Adrenal gland (tissue), 12 donors: ENCODE measurements around the gene TIMP3. TPM values are rescaled to one million over a fixed set of nuclear protein-coding genes. Genes with fewer than 3 reads are reported as not detected.

Source experiments
- DNase-seq, 7 donors: peaks; one replicate each; pipeline ENCODE4 v3.0.0-alpha.2; 2019 to 2020
- H3K27ac ChIP-seq, 5 donors: fragments of 200-600 bp; sonication (generic) in 4 of 5; 1 replicate in 3 of 5; 2 replicates in 2 of 5; pipeline versions ENCODE4 v1.5.1 to v1.8.0; 2016 to 2020; ENCODE audit warnings: mild to moderate bottlenecking in 1 of 5
- H3K27me3 ChIP-seq: fragments of 200-600 bp; 2 replicates; pipeline ENCODE4 v1.8.0; 2021
- H3K36me3 ChIP-seq, 2 donors: fragments of 200-600 bp; replicated peaks in 1 of 2; 1 replicate in 1 of 2; 2 replicates in 1 of 2; pipeline versions ENCODE4 v1.5.1 to v1.8.0; 2018 to 2022
- H3K4me1 ChIP-seq, 2 donors: fragments of 200-600 bp; replicated peaks in 1 of 2; 1 replicate in 1 of 2; 2 replicates in 1 of 2; pipeline versions ENCODE4 v1.5.1 to v1.8.0; 2018 to 2021
- H3K4me3 ChIP-seq, 4 donors: fragments of 200-600 bp; sonication (generic) in 3 of 4; one replicate each; pipeline ENCODE4 v1.5.1; 2016 to 2018
- H3K9me3 ChIP-seq, 3 donors: fragments of 200-600 bp; sonication (generic) in 1 of 3; replicated peaks in 1 of 3; 1 replicate in 2 of 3; 2 replicates in 1 of 3; pipeline versions ENCODE4 v1.5.1 to v1.8.0; 2016 to 2021
- POLR2A ChIP-seq, 2 donors: fragments of 450-650 bp; IDR thresholded peaks; one replicate each; pipeline ENCODE4 v1.6.1; 2017; ENCODE audit warnings: antibody characterized with exemption in 2 of 2, mild to moderate bottlenecking in 2 of 2, moderate library complexity in 1 of 2
- WGBS, 4 donors: extraction: QIAGEN DNeasy Blood & Tissue Kit in 2 of 4; methylation state at CpG; one replicate each; pipeline versions ENCODE4 v1.1.5 to v1.1.7; 2013 to 2017; 5-methylcytosine and 5-hydroxymethylcytosine counted together
- intact Hi-C, 2 donors: fragments of 100-400 bp; cut with DNase I; formaldehyde crosslinking; loops; one replicate each; pipeline versions ENCODE4 v1.14.1 to v1.15.0; 2022 to 2023
- polyA plus RNA-seq, 3 donors: library from polyadenylated mRNA; stranded (reverse); fragments of 200-250 nt in 2 of 3; fragments of 350-450 nt in 1 of 3; fragmentation: Illumina TruSeq in 1 of 3; extraction: RNeasy Lipid Tissue Mini Kit (QIAGEN cat#74804) in 1 of 3; gene quantifications; one replicate each; pipeline ENCODE4 v1.2.3, GENCODE V29; 2013 to 2014
- total RNA-seq, 9 donors: library from RNA; depleted of rRNA in 4 of 9; stranded (reverse); fragments of >200 nt in 4 of 9; fragments of 120-200 nt in 1 of 9; fragmentation: NEBNext Ultra II Directional in 1 of 9; extraction: Animal tissue kit (Norgen Biotek cat#: 25700) in 1 of 9; gene quantifications; one replicate each; pipeline versions ENCODE4 v1.1.0 to v1.2.4, GENCODE V29; 2013 to 2023
- TF ChIP-seq, protein P1 (sequence below), 6 experiments: fragments of 450-650 bp in 4 of 6; fragments of 200-600 bp in 2 of 6; sonication (generic) in 1 of 6; IDR thresholded peaks; 1 replicate in 5 of 6; 2 replicates in 1 of 6; pipeline versions ENCODE4 v1.5.1 to v1.8.0; 2016 to 2021; ENCODE audit warnings: antibody characterized with exemption in 6 of 6, mild to moderate bottlenecking in 2 of 6, moderate library complexity in 1 of 6
- donor health status: healthy with polysubstance abuse.
- donor health status: Bipolar disorder and iron deficiency.
- donor health status: DM: yes; HTN: yes; CAD: no.
- donor health status: DM: no; HTN: no; CAD: no.
- donor health status: DM: no; HTN: no; CAD: no.
- donor health status: DM: yes; HTN: yes; CAD: no.

Gene TIMP3
- total and polyA plus RNA-seq, 12 donors = 78.0 to 677 (median 334) TPM

- TF ChIP-seq POLR2A (IDR thresholded peaks at IDR 0.05) = no peak
- TF ChIP-seq, protein P1, sequence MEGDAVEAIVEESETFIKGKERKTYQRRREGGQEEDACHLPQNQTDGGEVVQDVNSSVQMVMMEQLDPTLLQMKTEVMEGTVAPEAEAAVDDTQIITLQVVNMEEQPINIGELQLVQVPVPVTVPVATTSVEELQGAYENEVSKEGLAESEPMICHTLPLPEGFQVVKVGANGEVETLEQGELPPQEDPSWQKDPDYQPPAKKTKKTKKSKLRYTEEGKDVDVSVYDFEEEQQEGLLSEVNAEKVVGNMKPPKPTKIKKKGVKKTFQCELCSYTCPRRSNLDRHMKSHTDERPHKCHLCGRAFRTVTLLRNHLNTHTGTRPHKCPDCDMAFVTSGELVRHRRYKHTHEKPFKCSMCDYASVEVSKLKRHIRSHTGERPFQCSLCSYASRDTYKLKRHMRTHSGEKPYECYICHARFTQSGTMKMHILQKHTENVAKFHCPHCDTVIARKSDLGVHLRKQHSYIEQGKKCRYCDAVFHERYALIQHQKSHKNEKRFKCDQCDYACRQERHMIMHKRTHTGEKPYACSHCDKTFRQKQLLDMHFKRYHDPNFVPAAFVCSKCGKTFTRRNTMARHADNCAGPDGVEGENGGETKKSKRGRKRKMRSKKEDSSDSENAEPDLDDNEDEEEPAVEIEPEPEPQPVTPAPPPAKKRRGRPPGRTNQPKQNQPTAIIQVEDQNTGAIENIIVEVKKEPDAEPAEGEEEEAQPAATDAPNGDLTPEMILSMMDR (IDR thresholded peaks at IDR 0.05) = no peak
- H3K36me3 ChIP-seq = peaks cover 0 to 23% of the 10 kb centered on the region in 2 donors
- H3K4me1 ChIP-seq = peaks cover 21 to 94% of the 10 kb centered on the region in 2 donors
- H3K4me3 ChIP-seq = no peak overlapping the region
- DNase-seq = peak; percentile 59 to 90 (median 66)
- no peaks in the 10 kb centered on the region for H3K27me3 ChIP-seq
- intact Hi-C loops = loop anchor here in 1 of 2 donors (10.0 kb wide), 1 partner anchor 164 kb away; no protein-coding TSS in a partner anchor
- no peaks in the 10 kb centered on the region for H3K9me3 ChIP-seq
- peak overlapping the region in 4 of 5 donors; percentile 21 to 78 (median 56) for H3K27ac ChIP-seq
- 50 to 71% (median 55%) methylated on average over 4 to 11 of the region's 11 CpGs for WGBS, 4 donors
Observed at GRCh38 chr22:32830473-32830872, 29.0 kb downstream of the TIMP3 start.

DNA sequence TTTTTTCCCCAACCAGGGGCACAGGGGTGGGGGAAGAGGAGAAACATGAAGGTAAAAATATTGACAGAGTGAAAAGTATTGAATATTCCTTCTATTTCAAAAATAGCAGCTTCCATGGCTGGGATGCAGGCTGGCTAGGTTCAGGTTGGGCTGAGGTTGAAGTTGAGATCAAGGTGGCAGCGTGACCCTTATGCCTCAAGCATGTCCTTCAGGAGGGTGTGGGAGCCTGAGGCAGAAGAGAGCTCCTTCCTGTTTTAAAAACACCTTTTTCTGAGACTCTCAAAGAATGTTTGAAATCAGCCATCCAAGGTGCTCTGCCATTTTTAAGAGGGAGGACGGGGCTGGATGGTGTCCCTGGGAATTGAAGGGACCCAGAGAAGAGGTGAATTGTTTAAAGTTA lies 29.5 kb downstream of the TIMP3 start:
- 71 to 87% (median 85%) methylated on average over 2 of the region's 2 CpGs for WGBS, 4 donors
- TF ChIP-seq POLR2A (IDR thresholded peaks at IDR 0.05) = no peak
- TF ChIP-seq, protein P1 (IDR thresholded peaks at IDR 0.05) = no peak
- H3K9me3 ChIP-seq = no peaks in the 10 kb centered on the region
- H3K4me1 ChIP-seq = peaks cover 21 to 99% of the 10 kb centered on the region in 2 donors
- H3K4me3 ChIP-seq = no peak overlapping the region
- H3K36me3 ChIP-seq = peaks cover 0 to 23% of the 10 kb centered on the region in 2 donors
- H3K27me3 ChIP-seq = no peaks in the 10 kb centered on the region
- H3K27ac ChIP-seq = peak overlapping the region in 4 of 5 donors; percentile 3 to 78 (median 42)
- intact Hi-C loops = loop anchor here in 1 of 2 donors (10.0 kb wide), 1 partner anchor 164 kb away; no protein-coding TSS in a partner anchor
- no peak for DNase-seq

GRCh38 chr22:32831584-32831983 lies 30.1 kb downstream of the TIMP3 start:
- DNase-seq = no peak
- 56 to 75% (median 65%) methylated on average over 3 of the region's 3 CpGs for WGBS, 4 donors
- H3K27ac ChIP-seq = peak overlapping the region in 3 of 5 donors; percentile 21 to 78 (median 62)
- no peak overlapping the region for H3K4me3 ChIP-seq
- no peaks in the 10 kb centered on the region for H3K27me3 ChIP-seq
- no peaks in the 10 kb centered on the region for H3K9me3 ChIP-seq
- peaks cover 0 to 23% of the 10 kb centered on the region in 2 donors for H3K36me3 ChIP-seq
- no peak for TF ChIP-seq POLR2A (IDR thresholded peaks at IDR 0.05)
- TF ChIP-seq, protein P1 (IDR thresholded peaks at IDR 0.05) = no peak
- peaks cover 20 to 99% of the 10 kb centered on the region in 2 donors for H3K4me1 ChIP-seq
- intact Hi-C loops = loop anchor here in 1 of 2 donors (10.0 kb wide), 1 partner anchor 163 kb away; no protein-coding TSS in a partner anchor

DNA sequence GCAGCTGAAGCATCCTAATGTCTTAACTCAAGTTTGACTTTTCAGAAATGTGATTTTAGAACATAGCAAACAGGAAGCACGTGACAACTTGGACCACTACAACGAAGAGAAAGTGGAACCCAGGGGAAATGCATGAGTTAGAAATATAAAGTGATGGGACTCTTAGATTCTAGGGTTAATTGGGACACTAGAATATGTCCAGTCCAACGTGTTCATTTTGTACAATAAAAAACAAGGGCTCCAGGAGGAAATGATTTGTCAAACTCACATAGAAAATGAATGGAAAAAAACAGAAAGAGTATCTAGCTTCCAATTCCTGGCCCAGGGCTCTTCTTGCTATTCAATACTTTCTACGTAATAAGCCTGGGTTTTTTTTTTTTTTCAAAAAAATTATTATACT lies 30.7 kb downstream of the TIMP3 start:
- Histone ChIP-seq H3K4me1 (peaks cover 17 to 99% of the 10 kb centered on the region in 2 donors), H3K36me3 (peaks cover 0 to 23% of the 10 kb centered on the region in 2 donors)
- WGBS, 4 donors = 30 to 39% (median 34%) methylated on average over 4 of the region's 4 CpGs

More for the DNA sequence above, 30.7 kb downstream of the TIMP3 start:
- intact Hi-C loops = loop anchor here in 1 of 2 donors (10.0 kb wide), 1 partner anchor 163 kb away; no protein-coding TSS in a partner anchor
- DNase-seq = no peak
- peak overlapping the region in 2 of 5 donors; percentile 62 to 78 for H3K27ac ChIP-seq
- no peak overlapping the region for H3K4me3 ChIP-seq
- no peaks in the 10 kb centered on the region for H3K9me3 ChIP-seq
- H3K27me3 ChIP-seq = no peaks in the 10 kb centered on the region
- TF ChIP-seq, protein P1 (IDR thresholded peaks at IDR 0.05) = no peak
